ENCODE data around the gene SLC10A7.

SLC10A7 gene

GRCh38 chr4:146495269-146495668 is 26.5 kb downstream of the SLC10A7 start:
- in situ Hi-C loops (cut with HindIII; ENCODE audit: low sequenced_read_pairs), result no loop called here

DNA sequence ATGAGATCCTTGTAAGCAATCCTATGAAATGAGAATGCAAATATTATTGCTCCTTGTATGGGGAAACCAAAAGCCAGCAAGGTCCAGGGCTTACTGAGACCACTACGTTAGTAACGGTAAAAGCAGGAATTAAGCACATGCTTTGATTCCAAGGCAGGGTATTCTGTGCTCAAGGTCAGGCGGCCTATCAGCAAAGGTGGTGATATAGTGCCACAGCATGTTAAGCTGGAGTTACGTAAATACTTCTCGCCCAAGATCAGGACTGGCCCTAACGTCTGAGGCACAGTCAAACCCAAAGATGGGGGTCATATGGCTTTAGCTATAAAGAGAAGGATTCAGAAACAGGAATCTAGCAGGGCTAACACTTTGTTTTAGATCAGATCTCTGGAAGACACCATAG is 27.6 kb downstream of the SLC10A7 start:
- in situ Hi-C loops (cut with HindIII; ENCODE audit: low sequenced_read_pairs), result no loop called here

DNA sequence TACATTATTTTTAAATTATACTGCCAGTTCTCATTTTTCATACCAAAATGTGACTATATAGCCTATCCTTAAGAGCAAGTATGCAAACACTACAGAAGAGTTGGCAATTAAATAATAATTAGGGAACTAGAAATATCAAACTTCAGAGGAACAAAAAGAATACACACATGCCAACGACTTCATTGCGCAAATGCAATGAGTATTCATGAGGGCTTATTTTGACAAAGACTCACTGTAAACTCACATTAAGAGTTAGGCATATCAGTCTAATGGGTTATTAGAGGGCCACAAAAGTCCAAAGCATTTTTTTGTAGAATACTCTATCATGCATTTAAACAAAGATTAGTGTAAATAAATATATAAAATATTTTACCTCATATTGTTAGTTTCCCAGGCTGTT is 31.6 kb downstream of the SLC10A7 start:
- in situ Hi-C loops (cut with HindIII; ENCODE audit: low sequenced_read_pairs), result no loop called here

GRCh38 chr4:146488495-146489174 is 33.1 kb downstream of the SLC10A7 start:
- in situ Hi-C loops (cut with HindIII; ENCODE audit: low sequenced_read_pairs), result no loop called here

GRCh38 chr4:146486565-146486964 is 35.2 kb downstream of the SLC10A7 start:
- in situ Hi-C loops (cut with HindIII; ENCODE audit: low sequenced_read_pairs), result no loop called here

DNA sequence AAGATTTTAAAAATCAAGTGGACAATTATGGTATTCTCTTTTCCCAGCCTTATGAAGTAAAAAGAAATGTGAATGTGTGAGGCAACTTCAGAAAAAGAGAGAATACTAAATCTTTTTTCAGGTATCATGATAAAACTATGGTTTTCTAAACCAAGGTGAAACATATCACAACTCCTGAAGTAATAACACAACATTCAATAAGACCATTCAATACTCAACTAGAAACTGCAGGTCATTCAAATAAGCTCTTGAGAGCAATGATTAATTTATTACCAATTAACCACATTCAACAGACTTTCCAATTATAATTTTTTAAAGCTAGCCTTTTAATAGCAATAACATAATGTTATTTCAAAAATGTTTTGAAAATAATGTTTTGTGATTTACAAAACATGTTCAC is 35.8 kb downstream of the SLC10A7 start:
- in situ Hi-C loops (cut with HindIII; ENCODE audit: low sequenced_read_pairs), result no loop called here

- in situ Hi-C loops (cut with HindIII; ENCODE audit: low sequenced_read_pairs), result no loop called here
Observed at GRCh38 chr4:146482788-146483187, 39.0 kb downstream of the SLC10A7 start.

DNA sequence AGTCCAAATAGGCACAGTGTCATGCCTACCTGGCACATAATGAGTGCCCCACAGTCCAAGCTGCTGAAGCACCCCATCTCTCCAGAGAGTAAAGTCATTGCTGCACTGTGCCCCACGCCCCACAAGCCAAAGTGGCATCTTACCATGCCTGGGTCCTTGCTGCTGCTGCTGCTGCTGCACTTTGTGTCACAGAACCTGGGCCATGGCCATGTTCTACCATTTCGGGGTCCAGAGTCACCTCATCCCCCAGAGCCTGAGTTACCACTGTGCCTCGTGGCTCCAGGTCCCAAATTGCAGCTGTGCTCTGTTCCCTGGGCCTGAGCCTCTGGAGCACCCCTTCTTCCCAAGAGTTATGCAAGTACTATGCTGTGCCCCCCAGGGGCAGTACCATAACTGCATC is 40.5 kb downstream of the SLC10A7 start:
- in situ Hi-C loops (cut with HindIII; ENCODE audit: low sequenced_read_pairs), result no loop called here

GRCh38 chr4:146478009-146478408 is 43.7 kb downstream of the SLC10A7 start:
- in situ Hi-C loops (cut with HindIII; ENCODE audit: low sequenced_read_pairs), result no loop called here

GRCh38 chr4:146477054-146477453 is 44.7 kb downstream of the SLC10A7 start:
- in situ Hi-C loops (cut with HindIII; ENCODE audit: low sequenced_read_pairs), result no loop called here

DNA sequence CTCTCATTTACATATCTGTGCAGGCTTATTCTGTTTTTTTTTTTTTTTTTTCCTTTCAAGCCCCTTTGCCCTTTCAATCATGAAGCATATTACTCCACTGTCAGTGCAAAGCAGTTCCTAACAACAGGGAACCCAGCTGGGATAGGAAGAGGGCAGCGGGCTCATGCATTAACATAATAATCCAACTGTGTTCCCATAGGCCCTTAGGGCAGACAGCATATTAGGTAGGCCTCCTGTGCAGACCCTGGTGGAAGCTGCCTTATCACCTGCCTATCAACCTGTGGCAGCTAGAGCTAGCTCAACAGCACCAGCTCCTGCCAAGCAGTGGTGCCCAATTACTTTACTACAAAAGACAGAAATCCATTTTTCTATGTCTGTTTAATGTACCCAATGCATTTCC is 49.3 kb downstream of the SLC10A7 start:
- in situ Hi-C loops (cut with HindIII; ENCODE audit: low sequenced_read_pairs), result no loop called here

DNA sequence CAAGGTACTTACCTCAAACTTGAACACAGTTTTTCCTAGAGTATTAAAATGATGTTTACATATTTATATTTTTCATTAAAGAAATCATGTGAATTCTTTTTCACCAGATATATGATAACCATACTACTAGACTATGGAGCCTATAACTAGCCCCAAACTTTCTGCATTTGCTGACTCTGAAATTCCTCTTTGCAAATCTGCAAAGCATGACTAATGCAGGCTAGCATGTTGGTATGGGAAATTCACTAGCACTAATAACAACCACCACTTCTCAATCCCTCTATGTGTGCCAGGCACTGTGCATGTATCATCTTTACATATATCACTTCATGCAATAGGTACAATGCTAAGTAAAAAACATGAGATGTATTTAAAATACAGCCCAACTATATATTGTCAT is 51.1 kb downstream of the SLC10A7 start:
- in situ Hi-C loops (cut with HindIII; ENCODE audit: low sequenced_read_pairs), result no loop called here

GRCh38 chr4:146469022-146469421 is 52.7 kb downstream of the SLC10A7 start:
- in situ Hi-C loops (cut with HindIII; ENCODE audit: low sequenced_read_pairs), result no loop called here

DNA sequence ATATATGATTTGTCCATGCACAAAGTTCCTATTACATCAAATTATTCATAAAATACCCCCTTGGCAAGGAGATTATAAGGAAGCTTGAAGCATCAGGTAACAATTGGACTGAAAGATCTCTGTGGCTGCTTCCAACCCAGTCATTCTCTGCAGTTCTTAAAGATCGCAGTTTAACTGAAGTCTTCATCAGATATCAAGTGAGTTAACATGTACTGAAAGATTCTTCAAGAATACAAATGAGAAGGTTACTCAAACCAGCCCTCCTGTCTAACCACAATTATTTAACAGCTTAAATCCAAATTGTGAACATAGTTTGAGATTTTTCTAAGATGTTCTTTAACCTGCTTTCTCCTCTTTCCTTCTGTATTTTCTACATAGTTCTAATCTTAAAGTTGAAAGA is 56.1 kb downstream of the SLC10A7 start:
- in situ Hi-C loops (cut with HindIII; ENCODE audit: low sequenced_read_pairs), result no loop called here

DNA sequence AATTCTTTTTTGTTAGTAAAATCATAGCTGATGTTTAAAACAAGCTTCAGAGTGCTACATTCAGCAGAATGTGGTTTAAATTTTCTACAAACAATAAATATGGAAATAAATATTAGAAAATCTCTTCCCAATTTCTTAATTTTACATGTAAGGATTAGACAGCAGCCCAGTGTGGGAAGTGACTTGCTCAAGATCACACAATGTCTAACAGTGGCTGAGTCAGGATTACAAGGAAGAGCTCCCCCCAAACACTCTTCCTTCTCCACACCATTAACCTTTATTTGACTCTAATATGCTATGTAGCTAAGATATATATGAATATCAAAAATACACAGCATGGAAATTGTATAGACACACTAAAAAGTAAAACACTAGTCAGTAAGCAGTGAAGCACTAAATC is 59.5 kb downstream of the SLC10A7 start:
- in situ Hi-C loops (cut with HindIII; ENCODE audit: low sequenced_read_pairs), result no loop called here

GRCh38 chr4:146458594-146458993 is 63.1 kb downstream of the SLC10A7 start:
- in situ Hi-C loops (cut with HindIII; ENCODE audit: low sequenced_read_pairs), result no loop called here

GRCh38 chr4:146456681-146457080 is 65.1 kb downstream of the SLC10A7 start:
- in situ Hi-C loops (cut with HindIII; ENCODE audit: low sequenced_read_pairs), result no loop called here

DNA sequence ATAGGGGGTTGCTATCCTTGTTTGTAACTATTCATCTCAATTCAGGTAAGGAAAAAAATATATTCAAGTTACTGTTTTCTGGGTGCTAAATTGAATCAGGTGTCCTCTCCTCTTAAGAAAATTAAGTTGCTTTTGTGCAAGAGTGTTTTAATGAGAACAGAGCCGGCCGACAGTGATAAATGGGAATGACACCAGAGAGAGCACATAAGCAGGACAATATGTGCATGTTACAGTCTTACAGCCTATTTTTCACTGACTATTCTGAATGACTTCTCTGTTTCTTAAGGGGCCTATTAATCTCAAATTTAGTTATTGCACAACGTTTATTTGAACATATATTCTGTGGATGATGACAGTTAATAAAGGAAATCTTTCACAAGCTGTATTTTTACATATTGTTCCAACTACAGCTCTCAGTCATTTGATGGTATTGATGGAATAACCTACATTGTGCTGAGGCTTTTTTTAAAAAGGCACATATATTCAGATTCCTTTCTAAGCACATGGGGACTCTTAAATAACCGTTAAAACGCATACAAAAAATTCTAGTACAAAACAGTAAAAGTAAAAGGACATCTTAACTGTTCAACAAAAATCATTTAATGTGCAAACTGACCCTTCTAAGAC is 68.4 kb downstream of the SLC10A7 start:
- in situ Hi-C loops (cut with HindIII; ENCODE audit: low sequenced_read_pairs), result no loop called here

DNA sequence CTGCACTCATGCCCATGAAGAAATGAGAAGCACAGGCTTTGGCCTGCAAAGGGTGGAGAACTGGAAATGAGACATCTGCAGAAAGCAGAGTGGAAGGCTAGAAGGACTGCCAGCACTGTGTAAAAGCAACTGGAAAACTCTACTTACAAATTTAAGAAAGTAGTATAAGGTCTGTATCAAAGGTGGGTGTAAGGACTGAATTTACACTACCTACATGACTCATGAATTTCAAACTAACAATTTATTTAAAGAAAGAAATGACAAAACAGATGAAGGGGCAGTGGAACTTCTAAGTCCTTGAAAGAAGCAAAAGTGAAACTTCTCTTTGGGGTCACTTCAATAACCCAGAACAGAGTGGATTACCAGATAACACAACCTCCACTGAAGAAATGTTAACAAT is 71.2 kb downstream of the SLC10A7 start:
- in situ Hi-C loops (cut with HindIII; ENCODE audit: low sequenced_read_pairs), result no loop called here

DNA sequence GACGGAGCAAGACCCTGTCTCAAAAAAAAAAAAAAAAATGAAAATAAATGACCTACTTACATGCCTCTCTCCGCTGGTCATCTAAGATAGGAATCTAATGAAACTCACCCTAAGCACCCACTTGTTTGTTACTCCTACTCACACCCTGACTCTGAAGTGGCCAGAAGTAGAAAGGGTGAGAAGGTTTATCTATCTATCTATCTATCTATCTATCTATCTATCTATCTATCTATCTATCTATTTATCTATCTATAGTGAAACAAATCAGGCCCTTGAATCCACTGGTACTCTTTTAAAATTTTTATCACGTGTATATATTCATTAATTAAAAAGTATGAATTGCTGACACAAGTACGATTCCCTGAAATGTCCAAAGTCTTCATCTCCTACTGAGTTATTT is 75.2 kb downstream of the SLC10A7 start:
- in situ Hi-C loops (cut with HindIII; ENCODE audit: low sequenced_read_pairs), result no loop called here

DNA sequence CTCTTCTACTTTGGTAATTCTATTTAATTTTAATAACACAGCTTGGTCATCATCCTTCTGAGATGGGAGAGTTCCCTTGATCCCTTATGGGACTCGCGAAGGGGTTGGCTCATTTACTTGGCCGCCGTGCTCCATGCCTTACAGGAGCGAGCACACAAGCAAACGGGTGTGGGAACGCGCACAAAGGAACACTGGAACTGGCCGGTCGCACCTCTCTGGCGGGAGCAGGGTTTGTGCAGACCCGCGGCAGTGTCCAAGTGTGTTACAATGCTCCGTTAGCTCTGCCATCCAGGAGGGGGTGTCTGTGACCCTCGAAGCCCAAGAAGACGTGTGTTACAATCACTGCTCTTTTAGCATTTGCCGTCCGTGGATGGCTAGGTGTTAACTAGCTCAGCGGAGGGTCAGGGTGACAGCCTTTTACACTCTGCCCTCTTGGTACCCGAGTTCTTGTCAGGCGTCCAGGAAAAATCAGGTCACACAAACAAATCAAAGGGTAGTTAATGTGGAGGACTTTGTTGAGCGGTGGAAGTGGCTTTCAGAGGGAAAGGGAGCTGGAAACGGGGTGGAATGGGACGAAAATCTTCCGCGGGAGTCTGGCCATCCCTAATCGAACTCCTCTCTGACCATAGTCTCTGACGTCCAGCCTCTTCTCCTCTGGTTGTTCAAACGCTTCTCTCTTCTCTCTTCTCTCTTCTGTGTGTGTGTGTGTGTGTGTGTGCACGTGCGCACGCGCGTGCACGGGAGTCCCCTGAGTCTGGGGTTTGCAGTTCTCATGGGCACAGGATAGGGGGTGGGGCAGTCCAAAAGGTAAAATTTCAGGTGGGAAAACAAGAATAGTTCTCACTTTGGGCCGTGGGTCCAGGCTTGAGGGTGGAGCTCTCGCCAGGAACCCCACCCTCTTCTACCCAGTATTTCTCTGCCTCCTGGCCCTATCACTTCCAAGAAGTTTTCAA is 76.3 kb downstream of the SLC10A7 start:
- in situ Hi-C loops (cut with HindIII; ENCODE audit: low sequenced_read_pairs), result no loop called here

- in situ Hi-C loops (cut with HindIII; ENCODE audit: low sequenced_read_pairs), result no loop called here
Observed at GRCh38 chr4:146443525-146443924, 78.2 kb downstream of the SLC10A7 start.

Data from DLD1 (cell line).